ENCODE measurements around the gene UQCC5. TPM values are rescaled to one million over a fixed set of nuclear protein-coding genes. Genes with fewer than 3 reads are reported as not detected.

UQCC5 gene
- polyA plus RNA-seq, 2 of the 4 experiments (the other 2 are of a cell fraction) = 11.7 to 63.3 TPM

GRCh38 chr3:52489453-52489852 lies 47.0 kb upstream of the UQCC5 start:
- Histone ChIP-seq H3K27ac (no peak overlapping the region), H3K4me3 (no peak overlapping the region), H3K4me1 (no peaks in the 10 kb centered on the region), H3K9me3 (no peaks in the 10 kb centered on the region), H3K4me2 (no peak overlapping the region)
- TF ChIP-seq POLR2A (IDR thresholded peaks at IDR 0.05; ENCODE audit: low read length) = no peak
- TF ChIP-seq HOXB5 (CRISPR knock-in tag; IDR thresholded peaks at IDR 0.05) = no peak
- TF ChIP-seq PHF8 (IDR thresholded peaks at IDR 0.05; ENCODE audit: borderline replicate concordance, low read depth) = no peak
- TF ChIP-seq, protein P1, sequence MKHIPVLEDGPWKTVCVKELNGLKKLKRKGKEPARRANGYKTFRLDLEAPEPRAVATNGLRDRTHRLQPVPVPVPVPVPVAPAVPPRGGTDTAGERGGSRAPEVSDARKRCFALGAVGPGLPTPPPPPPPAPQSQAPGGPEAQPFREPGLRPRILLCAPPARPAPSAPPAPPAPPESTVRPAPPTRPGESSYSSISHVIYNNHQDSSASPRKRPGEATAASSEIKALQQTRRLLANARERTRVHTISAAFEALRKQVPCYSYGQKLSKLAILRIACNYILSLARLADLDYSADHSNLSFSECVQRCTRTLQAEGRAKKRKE (CRISPR knock-in tag; IDR thresholded peaks at IDR 0.05; ENCODE audit: low read depth) = no peak
- no peak for TF ChIP-seq POLR2AphosphoS2 (conservative IDR thresholded peaks at IDR 0.05; ENCODE audit: low read length)
- TF ChIP-seq FOXS1 (CRISPR knock-in tag; IDR thresholded peaks at IDR 0.05) = no peak
- TF ChIP-seq SMC3 (IDR thresholded peaks at IDR 0.05) = no peak
- TF ChIP-seq REST (IDR thresholded peaks at IDR 0.05) = no peak
- no peak for TF ChIP-seq FOSL2 (IDR thresholded peaks at IDR 0.05)
- TF ChIP-seq FOSL2 (CRISPR knock-in tag; IDR thresholded peaks at IDR 0.05) = no peak
- TF ChIP-seq EHMT2 (IDR thresholded peaks at IDR 0.05; ENCODE audit: low read depth) = no peak
- TF ChIP-seq SREBF2 (IDR thresholded peaks at IDR 0.05) = no peak
- TF ChIP-seq RCOR1 (IDR thresholded peaks at IDR 0.05; ENCODE audit: low read depth, low read length) = no peak
- no peak for TF ChIP-seq RARB (CRISPR knock-in tag; IDR thresholded peaks at IDR 0.05)
- TF ChIP-seq RNF2 (IDR thresholded peaks at IDR 0.05; ENCODE audit: borderline replicate concordance, low read depth) = no peak
- TF ChIP-seq, protein P2, sequence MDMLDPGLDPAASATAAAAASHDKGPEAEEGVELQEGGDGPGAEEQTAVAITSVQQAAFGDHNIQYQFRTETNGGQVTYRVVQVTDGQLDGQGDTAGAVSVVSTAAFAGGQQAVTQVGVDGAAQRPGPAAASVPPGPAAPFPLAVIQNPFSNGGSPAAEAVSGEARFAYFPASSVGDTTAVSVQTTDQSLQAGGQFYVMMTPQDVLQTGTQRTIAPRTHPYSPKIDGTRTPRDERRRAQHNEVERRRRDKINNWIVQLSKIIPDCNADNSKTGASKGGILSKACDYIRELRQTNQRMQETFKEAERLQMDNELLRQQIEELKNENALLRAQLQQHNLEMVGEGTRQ (IDR thresholded peaks at IDR 0.05) = no peak
- TF ChIP-seq BHLHE40 (IDR thresholded peaks at IDR 0.05; ENCODE audit: low read depth, low read length) = no peak
- no peak for TF ChIP-seq MAZ (IDR thresholded peaks at IDR 0.05; ENCODE audit: borderline replicate concordance, low read depth, low read length)
- no peak for TF ChIP-seq JUNB (IDR thresholded peaks at IDR 0.05)
- FAIRE-seq = no peak
- WGBS (ENCODE audit: missing lambda C conversion rate) = 93% methylated on average over 8 of the region's 18 CpGs
- ATAC-seq = no peak
- ChIA-PET CTCF (interaction anchor here (1.9 to 2.1 kb wide), 2 partner anchors 17 to 42 kb away, joined by 5 to 15 read pairs; no protein-coding TSS in a partner anchor), POLR2A (no interaction called here)
- DNase-seq (ENCODE audit: low read depth in 1 of 2, low spot score in 1 of 2) = no peak

DNA sequence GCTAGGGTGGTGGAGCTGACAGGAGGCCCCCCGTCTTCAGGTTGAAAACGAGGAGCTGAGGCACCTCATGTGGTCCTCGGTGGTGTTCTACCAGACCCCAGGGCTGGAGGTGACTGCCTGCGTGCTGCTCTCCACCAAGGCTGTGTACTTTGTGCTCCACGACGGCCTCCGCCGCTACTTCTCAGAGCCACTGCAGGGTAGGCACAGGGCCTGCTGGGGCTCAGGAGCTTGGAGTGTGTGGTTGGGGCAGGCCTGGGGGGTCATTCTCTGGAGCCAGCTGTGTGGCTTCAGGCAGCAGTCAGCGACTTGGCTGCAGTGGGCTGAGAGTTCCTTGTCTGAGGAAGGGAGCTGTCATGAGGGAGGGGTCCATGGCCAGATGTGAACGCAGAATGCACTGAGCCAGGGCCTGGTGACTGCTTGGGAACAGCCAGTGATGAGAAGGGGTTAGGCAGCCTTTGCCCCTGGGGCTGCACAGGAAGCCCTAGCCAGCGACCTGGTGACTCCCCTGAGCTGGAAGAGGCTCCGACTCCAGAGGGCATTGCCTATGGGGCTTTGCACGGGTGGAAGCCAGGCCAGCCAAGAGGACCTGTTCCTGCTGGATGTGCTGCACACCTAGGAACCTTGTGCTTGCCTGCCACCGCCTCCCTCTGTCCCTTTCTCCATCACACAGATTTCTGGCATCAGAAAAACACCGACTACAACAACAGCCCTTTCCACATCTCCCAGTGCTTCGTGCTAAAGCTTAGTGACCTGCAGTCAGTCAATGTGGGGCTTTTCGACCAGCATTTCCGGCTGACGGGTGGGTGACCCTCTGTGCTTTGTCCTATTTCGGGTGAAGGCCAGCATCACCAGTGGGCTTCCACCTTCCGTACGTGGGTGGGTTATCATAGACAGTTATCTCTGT lies 46.1 kb upstream of the UQCC5 start:
- no peak overlapping the region for H3K4me2 ChIP-seq
- ChIA-PET CTCF (interaction anchor here (1.1 to 2.7 kb wide), 3 partner anchors 14 to 43 kb away, joined by 3 to 14 read pairs (median 5); no protein-coding TSS in a partner anchor), POLR2A (no interaction called here)
- no peaks in the 10 kb centered on the region for H3K4me1 ChIP-seq
- DNase-seq (ENCODE audit: low read depth in 1 of 2, low spot score in 1 of 2) (no peak), ATAC-seq (no peak), FAIRE-seq (no peak)
- H3K4me3 ChIP-seq = no peak overlapping the region
- no peak overlapping the region for H3K27ac ChIP-seq
- no peaks in the 10 kb centered on the region for H3K9me3 ChIP-seq
- WGBS (ENCODE audit: missing lambda C conversion rate) = 92% methylated on average over 12 of the region's 22 CpGs
- TF ChIP-seq, protein P3, sequence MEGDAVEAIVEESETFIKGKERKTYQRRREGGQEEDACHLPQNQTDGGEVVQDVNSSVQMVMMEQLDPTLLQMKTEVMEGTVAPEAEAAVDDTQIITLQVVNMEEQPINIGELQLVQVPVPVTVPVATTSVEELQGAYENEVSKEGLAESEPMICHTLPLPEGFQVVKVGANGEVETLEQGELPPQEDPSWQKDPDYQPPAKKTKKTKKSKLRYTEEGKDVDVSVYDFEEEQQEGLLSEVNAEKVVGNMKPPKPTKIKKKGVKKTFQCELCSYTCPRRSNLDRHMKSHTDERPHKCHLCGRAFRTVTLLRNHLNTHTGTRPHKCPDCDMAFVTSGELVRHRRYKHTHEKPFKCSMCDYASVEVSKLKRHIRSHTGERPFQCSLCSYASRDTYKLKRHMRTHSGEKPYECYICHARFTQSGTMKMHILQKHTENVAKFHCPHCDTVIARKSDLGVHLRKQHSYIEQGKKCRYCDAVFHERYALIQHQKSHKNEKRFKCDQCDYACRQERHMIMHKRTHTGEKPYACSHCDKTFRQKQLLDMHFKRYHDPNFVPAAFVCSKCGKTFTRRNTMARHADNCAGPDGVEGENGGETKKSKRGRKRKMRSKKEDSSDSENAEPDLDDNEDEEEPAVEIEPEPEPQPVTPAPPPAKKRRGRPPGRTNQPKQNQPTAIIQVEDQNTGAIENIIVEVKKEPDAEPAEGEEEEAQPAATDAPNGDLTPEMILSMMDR (IDR thresholded peaks at IDR 0.05) = no peak
- TF ChIP-seq ESRRA (IDR thresholded peaks at IDR 0.05; ENCODE audit: borderline replicate concordance, low read length) = no peak
- no peak for TF ChIP-seq GATA3 (IDR thresholded peaks at IDR 0.05; ENCODE audit: borderline replicate concordance)
- TF ChIP-seq CBX8 (IDR thresholded peaks at IDR 0.05) = no peak
- no peak for TF ChIP-seq RNF2 (IDR thresholded peaks at IDR 0.05; ENCODE audit: borderline replicate concordance, low read depth)
- no peak for TF ChIP-seq REST (IDR thresholded peaks at IDR 0.05)
